Measurements from ENCODE around the gene HS2ST1. TPM values are rescaled to one million over a fixed set of nuclear protein-coding genes. Genes with fewer than 3 reads are reported as not detected.

HS2ST1 gene
- total RNA-seq, 1 donor from 2014 or later, result 12.0 TPM

GRCh38 chr1:86922445-86922844 is 8.0 kb downstream of the HS2ST1 start:
- DNase-seq (no peak), ATAC-seq (no peak)
- intact Hi-C loops (cut with micrococcal nuclease), result no loop called here

- ATAC-seq, result no peak
- DNase-seq, result no peak
- intact Hi-C loops (cut with micrococcal nuclease), result no loop called here
These were observed 10.0 kb downstream of the HS2ST1 start for GRCh38 chr1:86924324-86924960.

GRCh38 chr1:86925742-86926141 is 11.3 kb downstream of the HS2ST1 start:
- no peak for ATAC-seq

GRCh38 chr1:86926883-86927282 is 12.4 kb downstream of the HS2ST1 start:
- ATAC-seq (no peak), DNase-seq (no peak)
- intact Hi-C loops (cut with micrococcal nuclease), result no loop called here

More at GRCh38 chr1:86925742-86926141, 11.3 kb downstream of the HS2ST1 start:
- no peak for DNase-seq
- intact Hi-C loops (cut with micrococcal nuclease), result no loop called here

- intact Hi-C loops (cut with micrococcal nuclease), result no loop called here
- DNase-seq, result no peak
- ATAC-seq, result no peak
These were observed 14.4 kb downstream of the HS2ST1 start for GRCh38 chr1:86928819-86929218.

- ATAC-seq (no peak), DNase-seq (no peak)
- intact Hi-C loops (cut with micrococcal nuclease), result no loop called here
These were observed 18.6 kb downstream of the HS2ST1 start for GRCh38 chr1:86933051-86933450.

- DNase-seq, result no peak
- ATAC-seq, result peak; percentile 58
- intact Hi-C loops (cut with micrococcal nuclease), result no loop called here
These were observed 19.3 kb downstream of the HS2ST1 start for GRCh38 chr1:86933562-86934377.

GRCh38 chr1:86938450-86938849 is 24.0 kb downstream of the HS2ST1 start:
- ATAC-seq, result no peak
- no peak for DNase-seq
- intact Hi-C loops (cut with micrococcal nuclease), result no loop called here

GRCh38 chr1:86938855-86939254 is 24.4 kb downstream of the HS2ST1 start:
- intact Hi-C loops (cut with micrococcal nuclease), result no loop called here
- ATAC-seq, result no peak
- DNase-seq, result no peak

- ATAC-seq (no peak), DNase-seq (no peak)
- intact Hi-C loops (cut with micrococcal nuclease), result no loop called here
These were observed 25.0 kb downstream of the HS2ST1 start for GRCh38 chr1:86939406-86939805.

- intact Hi-C loops (cut with micrococcal nuclease), result no loop called here
- ATAC-seq, result no peak
These were observed 26.2 kb downstream of the HS2ST1 start for GRCh38 chr1:86940599-86940998.

GRCh38 chr1:86942042-86942441 is 27.6 kb downstream of the HS2ST1 start:
- DNase-seq (no peak), ATAC-seq (no peak)
- intact Hi-C loops (cut with micrococcal nuclease), result no loop called here

More at GRCh38 chr1:86940599-86940998, 26.2 kb downstream of the HS2ST1 start:
- no peak for DNase-seq

- ATAC-seq (no peak), DNase-seq (no peak)
- intact Hi-C loops (cut with micrococcal nuclease), result no loop called here
These were observed 28.3 kb downstream of the HS2ST1 start for GRCh38 chr1:86942743-86943142.

- DNase-seq (peak; percentile 47), ATAC-seq (peak; percentile 98)
- intact Hi-C loops (cut with micrococcal nuclease), result no loop called here
These were observed 33.8 kb downstream of the HS2ST1 start for GRCh38 chr1:86948212-86948611.

- no peak for DNase-seq
- no peak for ATAC-seq
- intact Hi-C loops (cut with micrococcal nuclease), result no loop called here
These were observed 36.4 kb downstream of the HS2ST1 start for GRCh38 chr1:86950712-86951419.

GRCh38 chr1:86951430-86951829 is 37.0 kb downstream of the HS2ST1 start:
- intact Hi-C loops (cut with micrococcal nuclease), result no loop called here
- DNase-seq (no peak), ATAC-seq (no peak)

- ATAC-seq, result no peak
- intact Hi-C loops (cut with micrococcal nuclease), result no loop called here
- DNase-seq, result no peak
These were observed 38.7 kb downstream of the HS2ST1 start for GRCh38 chr1:86953167-86953566.

GRCh38 chr1:86955678-86956077 is 41.2 kb downstream of the HS2ST1 start:
- no peak for ATAC-seq
- no peak for DNase-seq
- intact Hi-C loops (cut with micrococcal nuclease), result no loop called here

GRCh38 chr1:86956221-86956620 is 41.8 kb downstream of the HS2ST1 start:
- intact Hi-C loops (cut with micrococcal nuclease), result no loop called here

GRCh38 chr1:86957221-86957620 is 42.8 kb downstream of the HS2ST1 start:
- intact Hi-C loops (cut with micrococcal nuclease), result no loop called here
- no peak for DNase-seq
- ATAC-seq, result no peak

More at GRCh38 chr1:86956221-86956620, 41.8 kb downstream of the HS2ST1 start:
- no peak for ATAC-seq
- no peak for DNase-seq

All from left ventricle myocardium superior (tissue), 1 donor.